HG03045 (cell line): ENCODE data around the gene FOXD3.

Source experiments
- ATAC-seq: cut with Tn5 transposase; IDR thresholded peaks from one replicate; pipeline ENCODE4 v1.9.1; 2021; ENCODE audit warnings: mild to moderate bottlenecking, moderate library complexity; ENCODE audit not compliant: unreplicated experiment

FOXD3 gene

DNA sequence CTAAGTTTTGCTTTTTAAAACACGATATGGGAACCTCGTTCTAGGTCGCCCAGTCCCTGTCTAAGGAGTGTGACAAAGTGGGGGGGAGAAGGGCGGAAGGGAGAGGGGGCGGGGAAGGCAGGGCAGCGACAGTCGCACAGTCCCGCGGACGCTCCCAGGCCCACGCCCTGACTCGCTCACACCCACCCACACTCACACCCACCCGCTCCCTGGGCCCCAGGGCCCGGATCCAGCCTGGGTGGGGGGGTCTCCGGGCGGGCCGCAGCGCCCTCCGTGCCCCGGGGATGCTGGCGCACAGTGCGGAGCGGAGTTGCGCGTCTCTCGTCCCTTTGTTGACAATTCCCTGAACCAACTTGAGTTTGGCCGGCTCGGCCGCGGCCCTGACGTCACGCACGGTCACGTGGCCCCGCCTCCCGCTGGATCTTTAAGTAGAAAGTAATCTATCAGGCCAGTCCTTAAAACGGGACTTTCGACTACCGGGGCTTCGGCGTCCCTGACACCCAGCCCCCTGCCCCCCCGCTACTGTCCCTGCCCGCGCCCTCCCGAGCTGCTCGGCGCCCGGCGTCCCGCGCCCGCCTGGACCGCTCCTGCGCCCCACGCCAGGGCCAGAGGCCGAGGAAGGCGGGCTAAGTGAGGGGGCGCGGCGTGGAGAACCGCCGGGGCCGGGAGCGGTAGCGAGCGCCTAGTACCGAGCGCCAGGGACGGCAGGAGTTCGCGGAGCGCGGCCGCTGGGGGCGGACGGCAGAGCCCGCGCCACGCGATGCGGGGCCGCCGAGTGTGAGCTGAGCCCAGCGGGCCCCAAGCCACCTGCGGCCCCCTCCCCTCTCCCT is at the start of gene FOXD3:
TSS of gene FOXD3 (plus strand) at position 454 of the 830 bp plus-strand sequence. CDS start 492 bp downstream, outside the sequence.
- peak; percentile 59 for ATAC-seq

DNA sequence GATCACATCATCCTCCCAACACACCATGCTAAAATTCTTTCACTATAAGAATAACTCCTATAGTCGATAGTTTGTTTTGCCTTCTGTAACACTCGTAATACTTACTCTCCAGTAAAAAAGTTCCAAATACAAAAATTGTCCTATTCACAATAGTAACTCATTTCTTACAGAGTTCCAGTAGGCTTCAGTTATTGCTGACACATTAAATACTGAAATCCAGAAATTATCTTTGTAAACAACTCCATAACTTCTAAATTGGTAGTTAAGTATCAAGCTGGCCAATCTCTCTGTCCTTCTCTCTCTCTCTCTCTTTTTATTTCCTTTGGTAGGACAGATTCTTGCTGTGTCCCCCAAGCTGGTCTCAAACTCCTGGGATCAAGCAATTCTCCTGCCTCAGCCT is 49.6 kb upstream of the FOXD3 start:
- ATAC-seq: no peak

GRCh38 chr1:63274371-63274770 is 48.0 kb upstream of the FOXD3 start:
- no peak for ATAC-seq

- ATAC-seq: no peak
Measured at GRCh38 chr1:63274979-63275378, 47.4 kb upstream of the FOXD3 start.

- no peak for ATAC-seq
Measured at GRCh38 chr1:63276624-63277023, 45.7 kb upstream of the FOXD3 start.

GRCh38 chr1:63277195-63278192 is 44.9 kb upstream of the FOXD3 start:
- ATAC-seq: no peak

DNA sequence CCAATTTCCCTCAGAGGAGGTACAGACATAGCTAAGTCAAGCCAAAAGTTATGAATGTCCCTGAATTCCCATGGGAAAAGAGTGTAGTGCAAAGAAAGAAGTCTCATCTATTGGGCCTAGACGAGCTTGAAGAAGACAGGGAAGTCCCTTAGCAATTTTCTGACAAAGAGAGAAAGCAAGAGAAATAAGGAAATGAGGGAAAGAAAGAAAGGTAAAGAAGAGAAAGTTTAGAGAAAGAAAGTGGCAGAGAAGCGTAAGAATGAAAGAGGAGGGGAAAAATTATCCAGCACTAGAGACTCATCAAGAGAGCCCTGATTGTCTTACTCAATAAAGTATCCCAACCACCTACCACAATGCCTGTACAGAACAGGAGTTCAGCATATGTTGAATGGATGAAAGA is 40.6 kb upstream of the FOXD3 start:
- ATAC-seq: no peak

DNA sequence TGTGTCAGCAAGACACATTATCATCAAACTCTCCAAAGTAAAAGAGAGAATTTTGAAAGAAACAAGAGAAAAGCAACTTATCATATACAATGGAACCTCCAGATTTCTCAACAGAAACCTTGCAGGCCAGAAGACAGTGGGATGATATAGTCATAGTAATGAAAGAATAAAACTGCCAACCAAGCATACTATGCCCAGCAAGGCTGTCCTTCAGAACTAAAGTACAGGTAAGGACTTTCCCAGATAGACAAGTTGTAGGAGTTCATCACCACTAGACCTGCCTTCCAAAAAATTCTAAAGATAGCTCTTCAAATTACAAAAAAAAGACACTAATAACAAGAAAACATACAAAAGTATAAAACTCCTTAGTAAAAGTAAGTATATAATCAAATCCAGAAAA is 33.2 kb upstream of the FOXD3 start:
- no peak for ATAC-seq

DNA sequence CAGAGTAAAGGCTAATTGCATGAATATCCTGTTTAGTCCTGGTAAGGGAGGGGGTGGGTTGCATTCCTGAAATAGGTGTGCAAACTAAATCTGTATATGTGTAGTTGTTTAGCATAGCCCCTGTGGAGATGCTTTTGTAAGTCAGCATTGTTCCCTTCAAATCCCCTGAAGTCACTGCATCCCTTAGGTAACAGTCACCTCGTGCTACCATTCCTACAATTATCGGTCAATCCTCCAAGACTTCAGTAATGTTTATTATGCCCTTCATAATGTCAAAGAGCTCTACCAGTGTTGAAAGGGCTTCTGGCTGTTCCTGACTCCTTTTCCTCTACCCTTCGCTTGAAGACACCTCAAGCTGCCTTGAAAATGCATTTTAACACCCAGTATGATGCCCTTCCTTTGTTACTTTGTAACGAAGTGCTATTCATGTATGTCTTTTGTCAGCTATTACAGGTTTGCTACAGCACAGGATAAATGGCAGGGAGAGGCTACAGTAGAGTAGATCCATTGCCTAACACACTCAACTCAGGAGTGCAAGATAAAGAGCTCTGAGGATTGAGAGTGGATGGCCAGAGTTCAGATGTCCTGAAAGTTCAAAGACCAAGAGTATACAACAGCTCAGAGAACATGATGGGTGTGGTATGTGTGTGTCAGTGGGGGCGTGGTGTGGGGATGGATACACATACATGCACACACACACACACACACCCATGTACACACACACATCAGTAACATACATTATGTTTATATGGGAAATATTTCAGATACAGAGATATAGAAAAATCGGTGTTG is 27.4 kb upstream of the FOXD3 start:
- no peak for ATAC-seq

DNA sequence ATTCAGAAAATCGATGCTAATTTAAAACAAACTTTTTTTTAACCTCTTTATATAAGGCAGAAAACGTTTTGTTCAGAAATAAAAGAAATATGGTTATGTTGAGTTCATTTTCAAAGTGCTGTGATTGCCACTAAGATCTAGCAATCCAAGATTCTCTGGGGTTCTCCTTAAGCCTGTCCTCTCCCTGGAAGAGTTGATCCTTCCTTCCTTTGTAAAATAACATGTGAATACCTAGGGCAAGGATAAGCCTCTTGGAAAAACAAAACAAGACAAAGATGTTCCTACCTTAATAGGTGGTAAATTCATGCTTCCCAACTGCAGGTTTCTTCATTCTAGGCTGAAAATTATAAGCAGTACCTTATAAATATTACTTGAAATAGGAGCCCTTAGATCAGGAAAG is 18.0 kb upstream of the FOXD3 start:
- no peak for ATAC-seq

DNA sequence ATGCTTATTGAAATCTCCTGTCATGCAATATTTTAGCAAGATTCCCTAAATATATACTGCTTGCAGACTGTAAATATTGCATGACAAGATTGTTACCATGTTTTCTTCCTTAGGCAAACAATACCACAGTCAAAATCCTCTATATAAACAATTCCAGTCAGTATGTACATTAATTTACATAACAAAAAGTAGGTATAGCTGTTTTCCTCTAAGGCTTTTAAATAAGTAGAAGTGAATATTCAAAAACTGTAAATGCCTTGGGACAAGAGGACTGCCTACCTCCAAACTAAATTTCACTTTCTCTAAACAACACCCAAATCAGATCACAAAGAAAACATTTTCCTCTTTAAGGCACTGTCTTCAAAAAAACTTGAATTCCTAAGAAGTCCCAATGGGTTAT is 17.3 kb upstream of the FOXD3 start:
- no peak for ATAC-seq

GRCh38 chr1:63307196-63307794 is 15.1 kb upstream of the FOXD3 start:
- ATAC-seq: no peak

GRCh38 chr1:63316598-63316983 is 5.8 kb upstream of the FOXD3 start:
- ATAC-seq: peak; percentile 19

DNA sequence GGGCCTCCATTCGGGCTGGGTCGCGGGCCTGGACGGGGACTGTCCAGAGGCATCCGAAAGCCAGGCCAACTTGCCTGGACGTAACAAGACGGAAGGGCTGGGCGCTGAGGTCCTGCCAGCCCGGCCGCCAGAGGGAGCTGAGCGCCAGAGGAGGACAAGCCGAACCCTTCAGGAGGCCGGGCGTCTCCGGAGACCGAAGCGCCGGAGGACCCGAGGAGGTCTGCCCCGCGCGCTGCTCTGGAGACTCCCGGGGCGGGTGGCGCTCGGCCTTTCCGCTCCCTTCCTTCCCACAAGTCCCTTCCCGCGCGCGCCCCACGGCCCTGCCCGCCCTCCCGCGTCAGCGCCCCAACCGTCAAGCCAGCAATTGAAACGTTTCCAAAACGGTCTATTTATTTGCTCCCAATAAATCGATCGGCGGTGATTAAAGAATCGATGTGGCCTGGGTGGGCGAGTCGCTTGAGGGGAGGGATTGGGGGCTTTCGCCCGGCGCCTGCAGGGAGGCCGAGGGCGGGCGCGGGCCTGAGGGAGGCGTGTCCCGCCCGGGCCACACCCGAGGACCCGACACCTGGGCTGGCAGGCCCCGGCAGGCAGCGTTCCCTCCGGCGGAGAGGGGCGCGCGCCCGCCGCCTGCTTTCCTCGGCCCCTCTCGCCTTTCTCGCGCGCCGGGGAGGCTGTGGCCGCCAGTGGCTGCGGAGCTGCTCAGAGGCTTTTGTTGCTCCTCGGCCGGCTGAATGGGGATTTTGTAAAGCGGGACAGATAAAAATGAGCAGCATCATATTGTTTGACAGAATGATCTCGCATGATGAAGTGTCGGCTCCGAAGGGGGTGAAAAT is 5.2 kb upstream of the FOXD3 start:
- peak; percentile 63 for ATAC-seq

- no peak for ATAC-seq
Measured at GRCh38 chr1:63317817-63318152, 4.6 kb upstream of the FOXD3 start.

- ATAC-seq: no peak
Measured at GRCh38 chr1:63318201-63318979, 4.0 kb upstream of the FOXD3 start.

DNA sequence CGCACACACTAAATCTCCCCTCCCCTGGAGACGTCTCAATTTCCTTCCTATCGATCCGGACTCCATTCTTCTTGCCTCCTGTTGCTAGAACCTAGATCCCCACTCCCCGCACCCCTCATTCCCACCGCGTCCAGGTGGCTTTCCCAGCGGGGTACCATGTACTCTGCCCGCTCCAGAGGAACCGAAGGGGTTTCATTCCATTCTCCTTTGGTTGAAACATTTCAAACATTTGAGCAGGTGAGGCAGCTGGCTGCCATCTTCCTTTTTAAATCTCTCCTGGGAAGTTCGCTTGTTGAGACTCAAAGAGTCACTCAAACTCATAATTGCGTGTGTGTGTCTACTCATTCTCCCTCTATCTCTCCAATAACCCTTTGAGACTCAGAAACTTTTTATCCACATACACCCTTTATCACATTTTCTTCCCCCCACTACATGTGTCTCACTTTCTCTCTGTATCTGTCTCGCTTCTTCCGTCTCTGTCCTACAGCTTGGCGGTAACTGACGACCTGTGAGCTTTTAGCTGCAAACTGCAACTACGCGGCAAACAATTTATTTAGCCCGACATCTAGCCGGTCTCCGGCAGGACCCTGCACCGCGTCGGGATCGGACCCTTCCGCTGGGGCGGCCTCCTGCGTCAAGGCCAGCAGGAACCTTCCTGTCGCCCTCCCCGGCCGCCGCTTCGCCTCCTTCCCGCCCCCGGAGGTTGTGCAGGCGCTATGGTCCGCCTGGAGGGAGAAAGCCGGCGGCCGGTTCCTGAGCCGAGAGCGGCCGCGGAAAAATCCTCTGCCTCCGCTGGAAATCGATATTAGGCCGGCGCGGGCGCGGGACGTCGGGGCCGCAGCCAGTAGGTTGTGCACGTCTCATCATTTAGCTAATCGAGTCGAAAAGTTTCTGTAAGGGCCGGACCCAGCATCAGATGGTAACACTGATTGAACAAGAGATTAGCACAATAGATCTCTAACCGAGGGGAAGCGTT is 3.0 kb upstream of the FOXD3 start:
- no peak for ATAC-seq
